ENCODE results near the gene POU6F2.

DNA sequence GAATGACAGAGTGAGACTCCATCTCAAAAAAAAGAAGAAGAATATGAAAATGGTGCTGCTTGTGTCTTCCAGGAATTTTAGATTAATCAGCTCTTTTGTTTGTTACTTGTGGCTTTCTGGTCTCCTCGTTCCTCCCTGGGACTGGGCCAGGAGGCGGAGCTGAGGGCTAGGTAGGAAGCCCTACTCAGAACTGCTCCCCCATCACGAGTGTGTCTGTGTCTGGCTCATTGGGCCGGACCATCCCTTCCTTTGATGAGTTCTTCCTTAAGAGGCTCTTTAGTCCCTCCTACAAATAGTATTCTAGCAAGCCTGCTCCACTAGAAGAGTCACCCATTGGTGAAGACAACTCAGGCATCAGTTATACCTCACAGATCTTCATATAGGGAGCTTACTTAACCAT is 531.7 kb downstream of the POU6F2 start:
- TF ChIP-seq, protein P1, sequence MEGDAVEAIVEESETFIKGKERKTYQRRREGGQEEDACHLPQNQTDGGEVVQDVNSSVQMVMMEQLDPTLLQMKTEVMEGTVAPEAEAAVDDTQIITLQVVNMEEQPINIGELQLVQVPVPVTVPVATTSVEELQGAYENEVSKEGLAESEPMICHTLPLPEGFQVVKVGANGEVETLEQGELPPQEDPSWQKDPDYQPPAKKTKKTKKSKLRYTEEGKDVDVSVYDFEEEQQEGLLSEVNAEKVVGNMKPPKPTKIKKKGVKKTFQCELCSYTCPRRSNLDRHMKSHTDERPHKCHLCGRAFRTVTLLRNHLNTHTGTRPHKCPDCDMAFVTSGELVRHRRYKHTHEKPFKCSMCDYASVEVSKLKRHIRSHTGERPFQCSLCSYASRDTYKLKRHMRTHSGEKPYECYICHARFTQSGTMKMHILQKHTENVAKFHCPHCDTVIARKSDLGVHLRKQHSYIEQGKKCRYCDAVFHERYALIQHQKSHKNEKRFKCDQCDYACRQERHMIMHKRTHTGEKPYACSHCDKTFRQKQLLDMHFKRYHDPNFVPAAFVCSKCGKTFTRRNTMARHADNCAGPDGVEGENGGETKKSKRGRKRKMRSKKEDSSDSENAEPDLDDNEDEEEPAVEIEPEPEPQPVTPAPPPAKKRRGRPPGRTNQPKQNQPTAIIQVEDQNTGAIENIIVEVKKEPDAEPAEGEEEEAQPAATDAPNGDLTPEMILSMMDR (conservative IDR thresholded peaks at IDR 0.05; ENCODE audit: low read depth, low read length): no peak
- TF ChIP-seq EZH2 (IDR thresholded peaks at IDR 0.05; ENCODE audit: low read length, unreplicated experiment) (no peak), EZH2phosphoT487 (IDR thresholded peaks at IDR 0.05; ENCODE audit: borderline replicate concordance, low read length) (no peak)

Data from PC-3 (cell line).